Esophagus muscularis mucosa (tissue), 4 donors: ENCODE results near the gene NPTN. TPM values are rescaled to one million over a fixed set of nuclear protein-coding genes. Genes with fewer than 3 reads are reported as not detected.
"Not testable (repeated sequence)": the region's sequence is repeated elsewhere in the genome, so short reads cannot be mapped to it uniquely, and the experiment has no call there.

ENCODE experiments used
- DNase-seq: peaks from one replicate; pipeline ENCODE4 v3.0.0-alpha.2; 2017; ENCODE audit errors: extremely low spot score
- H3K27ac ChIP-seq, 4 donors: fragments of 200-600 bp; sonication (generic); replicated peaks in 1 of 4; 1 replicate in 3 of 4; 2 replicates in 1 of 4; pipeline ENCODE4 v1.5.1; 2016 to 2019; ENCODE audit warnings: mild to moderate bottlenecking in 1 of 4
- H3K27me3 ChIP-seq, 4 donors: fragments of 200-600 bp; sonication (generic); one replicate each; pipeline versions ENCODE4 v1.5.1 to v1.6.0; 2016 to 2019
- H3K36me3 ChIP-seq, 4 donors: fragments of 200-600 bp; sonication (generic); one replicate each; pipeline ENCODE4 v1.5.1; 2016 to 2019
- H3K4me1 ChIP-seq, 4 donors: fragments of 200-600 bp; sonication (generic); one replicate each; pipeline ENCODE4 v1.5.1; 2016 to 2019
- H3K4me3 ChIP-seq, 4 donors: fragments of 200-600 bp; sonication (generic); 1 replicate in 2 of 4; 2 replicates in 2 of 4; pipeline ENCODE4 v1.5.1; 2016 to 2019; ENCODE audit warnings: mild to moderate bottlenecking in 4 of 4, moderate library complexity in 1 of 4
- H3K9me3 ChIP-seq, 4 donors: fragments of 200-600 bp; sonication (generic); 1 replicate in 3 of 4; 2 replicates in 1 of 4; pipeline ENCODE4 v1.5.1; 2016 to 2019
- CTCF ChIP-seq, 3 experiments: fragments of 200-600 bp in 2 of 3; fragments of 450-650 bp in 1 of 3; sonication (generic) in 2 of 3; IDR thresholded peaks; one replicate each; pipeline ENCODE4 v1.5.1; 2017 to 2019; ENCODE audit warnings: antibody characterized with exemption in 3 of 3, mild to moderate bottlenecking in 2 of 3, moderate library complexity in 1 of 3
- EP300 ChIP-seq: sonication (generic); formaldehyde crosslinking; IDR thresholded peaks from one replicate; pipeline ENCODE4 v1.6.1; 2017; ENCODE audit warnings: antibody characterized with exemption
- POLR2A ChIP-seq: fragments of 450-650 bp; IDR thresholded peaks from one replicate; pipeline ENCODE4 v1.6.1; 2017; ENCODE audit warnings: antibody characterized with exemption, moderate library complexity, mild to moderate bottlenecking, low read depth
- POLR2AphosphoS5 ChIP-seq, 2 donors: sonication (generic); formaldehyde crosslinking; IDR thresholded peaks; one replicate each; pipeline ENCODE4 v1.6.1; 2017; ENCODE audit warnings: antibody characterized with exemption in 2 of 2
- WGBS: methylation state at CpG from one replicate; pipeline ENCODE4 v1.1.5; 2018; 5-methylcytosine and 5-hydroxymethylcytosine counted together
- intact Hi-C: fragments of 100-400 bp; cut with DNase I; formaldehyde crosslinking; loops from one replicate; pipeline ENCODE4 v1.15.1; 2023
- total RNA-seq, 4 donors: library from RNA; depleted of rRNA; stranded (reverse); fragments of >200 nt; gene quantifications; one replicate each; pipeline versions ENCODE4 v1.1.0 to v1.2.1, GENCODE V29; 2016

NPTN gene
- total RNA-seq, 4 donors from 2014 or later, result 218 to 281 (median 246) TPM

- intact Hi-C loops, result no loop called here
Measured at GRCh38 chr15:73582851-73583379, 50.3 kb downstream of the NPTN start.

GRCh38 chr15:73578026-73578425, 55.2 kb downstream of the NPTN start:
- peaks cover 5 to 87% (median 50%) of the 10 kb centered on the region in 4 donors for H3K36me3 ChIP-seq
- no peak for TF ChIP-seq POLR2AphosphoS5 (IDR thresholded peaks at IDR 0.05)
- no peak for TF ChIP-seq EP300
- no peak for TF ChIP-seq CTCF (IDR thresholded peaks at IDR 0.05)
- TF ChIP-seq POLR2A, result no peak
- 89% methylated on average over 2 of the region's 2 CpGs for WGBS

More at GRCh38 chr15:73582851-73583379, 50.3 kb downstream of the NPTN start:
- 85% methylated on average over 6 of the region's 6 CpGs for WGBS
- peaks cover 0 to 27% (median 19%) of the 10 kb centered on the region in 4 donors for H3K4me1 ChIP-seq
- H3K27me3 ChIP-seq, result no peaks in the 10 kb centered on the region
- no peak for DNase-seq
- TF ChIP-seq POLR2A (no peak), POLR2AphosphoS5 (IDR thresholded peaks at IDR 0.05) (no peak), CTCF (IDR thresholded peaks at IDR 0.05) (no peak), EP300 (no peak)
- H3K4me3 ChIP-seq, result no peak overlapping the region
- no peak overlapping the region for H3K27ac ChIP-seq
- peaks cover 9 to 93% (median 78%) of the 10 kb centered on the region in 4 donors for H3K36me3 ChIP-seq
- H3K9me3 ChIP-seq, result no peaks in the 10 kb centered on the region

GRCh38 chr15:73577593-73577992, 55.6 kb downstream of the NPTN start:
- H3K27ac ChIP-seq, intact Hi-C loops, H3K27me3 ChIP-seq, DNase-seq, H3K4me3 ChIP-seq, H3K9me3 ChIP-seq: not testable (repeated sequence)
- peaks cover 20 to 44% (median 36%) of the 10 kb centered on the region in 4 donors for H3K4me1 ChIP-seq
- H3K36me3 ChIP-seq, result peaks cover 5 to 87% (median 49%) of the 10 kb centered on the region in 4 donors

More at GRCh38 chr15:73578026-73578425, 55.2 kb downstream of the NPTN start:
- peaks cover 20 to 44% (median 35%) of the 10 kb centered on the region in 4 donors for H3K4me1 ChIP-seq
- no peak overlapping the region for H3K4me3 ChIP-seq
- no peaks in the 10 kb centered on the region for H3K9me3 ChIP-seq
- no peak for DNase-seq
- H3K27me3 ChIP-seq, result no peaks in the 10 kb centered on the region
- no peak overlapping the region for H3K27ac ChIP-seq
- intact Hi-C loops, result no loop called here

- peak; percentile 31 to 57 for TF ChIP-seq POLR2AphosphoS5 (IDR thresholded peaks at IDR 0.05)
- no peak for TF ChIP-seq CTCF (IDR thresholded peaks at IDR 0.05)
- peaks cover 10 to 87% (median 51%) of the 10 kb centered on the region in 4 donors for H3K36me3 ChIP-seq
- intact Hi-C loops, result no loop called here
Measured at GRCh38 chr15:73575636-73576247, 57.4 kb downstream of the NPTN start.

GRCh38 chr15:73573572-73573971, 59.6 kb downstream of the NPTN start:
- no peaks in the 10 kb centered on the region for H3K9me3 ChIP-seq
- H3K4me3 ChIP-seq, result no peak overlapping the region
- DNase-seq, result no peak
- H3K36me3 ChIP-seq, result peaks cover 25 to 92% (median 59%) of the 10 kb centered on the region in 4 donors
- intact Hi-C loops, result no loop called here
- no peaks in the 10 kb centered on the region for H3K27me3 ChIP-seq
- peaks cover 20 to 47% (median 39%) of the 10 kb centered on the region in 4 donors for H3K4me1 ChIP-seq
- peak overlapping the region; percentile 42 to 68 (median 58) for H3K27ac ChIP-seq
- TF ChIP-seq POLR2A (no peak), CTCF (IDR thresholded peaks at IDR 0.05) (no peak), EP300 (no peak), POLR2AphosphoS5 (IDR thresholded peaks at IDR 0.05) (peak; percentile 51 to 55)
- 40% methylated on average over 9 of the region's 9 CpGs for WGBS

More at GRCh38 chr15:73575636-73576247, 57.4 kb downstream of the NPTN start:
- DNase-seq, result no peak
- no peaks in the 10 kb centered on the region for H3K9me3 ChIP-seq
- H3K4me3 ChIP-seq, result no peak overlapping the region
- peaks cover 20 to 47% (median 39%) of the 10 kb centered on the region in 4 donors for H3K4me1 ChIP-seq
- H3K27ac ChIP-seq, result peak overlapping the region; percentile 58 to 72 (median 62)
- 86% methylated on average over 2 of the region's 3 CpGs for WGBS
- no peaks in the 10 kb centered on the region for H3K27me3 ChIP-seq
